ENCODE measurements around the gene PTGIS.
A peak's percentile ranks its signal among the peaks of the same experiment; 100 is the strongest.

Gene PTGIS

DNA sequence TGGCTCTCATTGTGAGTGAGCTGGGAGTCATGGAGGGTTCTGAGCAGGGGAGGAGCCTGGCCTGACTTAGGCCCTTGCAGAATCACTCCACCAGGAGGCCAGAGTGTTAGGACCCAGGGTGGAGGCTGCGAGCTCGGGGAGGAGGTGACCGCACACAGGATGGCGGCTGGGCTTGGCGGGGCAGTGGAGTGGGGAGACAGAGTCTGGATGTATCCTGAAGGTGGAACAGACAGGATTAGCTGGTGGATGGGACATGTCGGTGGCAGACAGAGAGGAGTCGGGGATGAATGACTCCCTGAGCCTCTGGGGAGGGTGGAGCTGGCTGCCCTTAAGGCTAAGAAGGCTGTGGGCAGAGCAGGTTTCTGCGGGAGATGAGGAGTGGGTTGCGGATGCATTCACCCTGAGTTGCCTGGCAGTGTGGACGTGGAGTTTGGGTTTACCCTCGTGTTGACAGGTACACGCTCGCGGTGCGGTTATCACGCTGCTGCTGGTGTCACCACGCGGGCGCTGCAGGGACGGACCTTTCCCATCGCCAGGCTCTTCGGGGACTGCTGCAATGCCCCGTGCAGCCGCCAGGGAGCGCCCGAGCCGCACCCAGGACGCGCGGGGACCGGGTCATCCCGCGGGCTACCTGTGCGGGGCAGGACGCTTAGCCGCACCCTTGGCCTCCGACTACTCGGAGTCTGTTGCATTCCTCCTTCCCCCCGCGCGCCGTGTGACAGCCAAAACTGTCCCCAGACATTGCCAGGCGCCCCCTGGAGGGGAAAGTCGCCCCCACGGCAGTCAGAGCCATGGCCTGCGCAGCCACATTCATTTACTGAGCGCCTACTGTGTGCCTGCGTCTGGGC is 43.0 kb upstream of the PTGIS start:
- DNase-seq (ENCODE audit: low read depth): no peak
- H3K4me3 ChIP-seq (ENCODE audit: low read length): peak overlapping the region; percentile 35
- TF ChIP-seq, protein P1, sequence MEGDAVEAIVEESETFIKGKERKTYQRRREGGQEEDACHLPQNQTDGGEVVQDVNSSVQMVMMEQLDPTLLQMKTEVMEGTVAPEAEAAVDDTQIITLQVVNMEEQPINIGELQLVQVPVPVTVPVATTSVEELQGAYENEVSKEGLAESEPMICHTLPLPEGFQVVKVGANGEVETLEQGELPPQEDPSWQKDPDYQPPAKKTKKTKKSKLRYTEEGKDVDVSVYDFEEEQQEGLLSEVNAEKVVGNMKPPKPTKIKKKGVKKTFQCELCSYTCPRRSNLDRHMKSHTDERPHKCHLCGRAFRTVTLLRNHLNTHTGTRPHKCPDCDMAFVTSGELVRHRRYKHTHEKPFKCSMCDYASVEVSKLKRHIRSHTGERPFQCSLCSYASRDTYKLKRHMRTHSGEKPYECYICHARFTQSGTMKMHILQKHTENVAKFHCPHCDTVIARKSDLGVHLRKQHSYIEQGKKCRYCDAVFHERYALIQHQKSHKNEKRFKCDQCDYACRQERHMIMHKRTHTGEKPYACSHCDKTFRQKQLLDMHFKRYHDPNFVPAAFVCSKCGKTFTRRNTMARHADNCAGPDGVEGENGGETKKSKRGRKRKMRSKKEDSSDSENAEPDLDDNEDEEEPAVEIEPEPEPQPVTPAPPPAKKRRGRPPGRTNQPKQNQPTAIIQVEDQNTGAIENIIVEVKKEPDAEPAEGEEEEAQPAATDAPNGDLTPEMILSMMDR (conservative IDR thresholded peaks at IDR 0.05; ENCODE audit: low read length): peak; percentile 86

DNA sequence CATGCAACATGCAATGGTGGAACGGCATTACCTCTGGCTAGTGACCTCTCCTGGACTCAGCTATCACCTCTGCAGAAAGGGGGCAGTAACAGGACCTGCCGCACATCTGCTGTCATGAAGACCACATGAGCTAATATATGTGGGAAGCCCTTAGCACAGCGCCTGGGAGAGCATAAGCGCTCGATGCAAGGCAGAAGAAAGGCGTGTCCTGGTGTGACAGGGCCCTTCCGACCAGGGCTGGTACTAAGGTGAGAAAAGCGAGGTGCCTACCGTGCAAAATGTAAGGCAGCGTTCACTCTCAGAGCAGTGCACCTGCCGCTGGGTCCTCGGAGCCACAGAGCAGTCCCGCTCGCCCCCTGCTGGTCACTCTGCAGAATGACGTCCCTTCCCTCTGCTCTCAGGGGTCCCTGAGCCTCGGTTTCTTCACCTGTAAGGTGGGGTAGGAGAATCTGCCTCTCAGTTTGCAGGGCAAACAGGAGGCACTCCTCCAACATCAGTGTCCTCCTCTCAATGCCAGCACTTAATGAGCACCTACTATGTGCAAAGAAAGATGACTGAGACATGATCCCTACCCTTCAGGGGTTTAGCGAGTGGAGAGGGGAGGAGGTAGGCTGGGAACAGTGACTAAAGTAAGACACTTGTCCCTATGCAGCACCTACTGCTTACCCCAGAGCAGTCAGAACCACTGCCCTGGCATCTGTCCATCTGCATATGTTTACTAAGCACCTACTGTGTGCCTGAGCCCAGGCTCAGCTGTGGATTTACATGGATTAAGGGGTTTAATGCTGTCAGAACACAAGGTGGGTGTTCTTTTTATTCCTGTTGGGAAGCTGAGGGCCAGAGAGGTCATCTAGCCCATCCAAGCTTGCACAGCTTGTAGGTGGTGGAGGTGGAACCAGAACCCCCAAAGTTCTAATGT is 41.1 kb upstream of the PTGIS start:
- no peak for DNase-seq (ENCODE audit: low read depth)
- TF ChIP-seq, protein P1 (conservative IDR thresholded peaks at IDR 0.05; ENCODE audit: low read length): peak; percentile 93
- H3K4me3 ChIP-seq (ENCODE audit: low read length): no peak overlapping the region

DNA sequence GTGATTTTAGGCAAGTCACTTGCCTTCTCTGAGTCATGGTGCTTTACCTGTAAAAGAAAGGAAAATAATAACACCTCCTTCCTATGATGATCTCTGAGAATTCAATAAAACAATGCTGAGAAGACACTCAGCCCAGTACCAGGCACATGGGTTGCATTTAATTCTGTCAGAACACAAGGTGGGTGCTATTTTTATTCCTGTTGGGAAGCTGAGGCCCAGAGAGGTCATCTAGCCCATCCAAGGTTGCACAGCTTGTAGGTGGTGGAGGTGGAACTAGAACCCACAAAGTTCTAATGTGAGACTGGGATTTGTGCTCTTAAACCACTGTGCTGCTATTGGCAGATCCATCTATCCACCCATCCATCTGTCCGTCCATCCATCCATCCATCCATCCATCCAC is 39.6 kb upstream of the PTGIS start:
- TF ChIP-seq, protein P1 (conservative IDR thresholded peaks at IDR 0.05; ENCODE audit: low read length): no peak
- DNase-seq (ENCODE audit: low read depth): no peak
- no peak overlapping the region for H3K4me3 ChIP-seq (ENCODE audit: low read length)

DNA sequence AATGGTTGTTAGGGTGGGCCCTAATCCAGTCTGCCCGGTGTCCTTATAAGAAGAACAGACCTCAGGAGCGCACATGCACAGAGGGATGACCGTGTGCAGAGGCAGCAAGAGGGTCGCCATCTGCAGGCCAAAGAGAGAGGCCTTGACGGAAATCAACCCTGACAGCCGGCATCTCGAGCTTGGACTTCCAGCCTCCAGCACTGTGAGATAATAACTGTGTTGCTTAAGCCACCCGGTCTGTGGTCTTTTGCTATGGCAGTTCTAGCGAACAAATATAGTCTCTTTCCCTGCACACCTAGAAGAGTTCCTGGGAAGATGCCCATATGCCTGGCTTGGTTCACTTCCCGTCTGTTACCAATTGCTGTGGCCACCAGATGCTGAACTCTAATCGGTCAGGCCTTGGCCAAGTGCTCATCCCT is 35.3 kb upstream of the PTGIS start:
- TF ChIP-seq, protein P1 (conservative IDR thresholded peaks at IDR 0.05; ENCODE audit: low read length): peak; percentile 52
- DNase-seq (ENCODE audit: low read depth): peak; percentile 84

DNA sequence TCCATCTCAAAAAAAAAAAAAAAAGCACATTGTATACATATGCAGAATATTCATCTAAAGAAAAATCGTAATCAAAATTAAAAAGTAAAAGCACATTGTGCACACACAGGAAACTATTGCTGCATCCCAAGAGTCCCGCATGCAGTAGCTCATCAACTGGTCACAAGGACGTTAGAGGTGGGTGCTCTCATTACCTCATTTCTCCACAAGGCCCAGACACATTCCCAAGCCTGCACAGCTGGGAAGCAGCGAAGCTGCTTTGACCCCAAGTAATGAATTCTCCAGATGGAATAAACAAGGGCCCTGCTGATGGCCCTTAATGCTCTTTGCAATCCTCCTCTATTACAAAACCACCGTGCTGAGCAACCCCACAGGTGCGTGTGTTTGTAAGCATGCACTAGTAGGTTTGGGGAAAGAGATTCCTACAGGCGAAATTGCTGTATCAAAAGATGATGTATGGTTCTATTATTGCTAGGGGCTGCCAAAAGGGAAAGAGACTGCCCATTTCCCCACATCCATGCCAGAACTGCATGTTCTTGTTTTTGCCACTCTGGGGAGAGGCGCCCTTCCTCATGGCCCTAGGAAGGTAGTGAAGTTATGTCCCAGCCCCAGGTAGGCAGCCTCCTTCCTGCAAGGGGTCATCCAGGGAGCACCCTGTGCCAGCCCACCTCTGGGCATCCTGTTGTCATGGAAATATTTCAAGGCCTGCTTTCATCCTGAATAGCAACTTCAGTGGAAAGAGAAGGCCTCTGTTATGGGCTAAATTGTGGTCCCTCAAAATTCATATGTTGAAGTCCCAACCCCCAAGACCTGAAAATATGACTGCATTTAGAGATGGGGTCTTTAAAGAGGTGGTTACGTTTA is 34.6 kb upstream of the PTGIS start:
- no peak for DNase-seq (ENCODE audit: low read depth)
- H3K4me3 ChIP-seq (ENCODE audit: low read length): no peak overlapping the region
- TF ChIP-seq, protein P1 (conservative IDR thresholded peaks at IDR 0.05; ENCODE audit: low read length): no peak

More for the DNA sequence above, 35.3 kb upstream of the PTGIS start:
- no peak overlapping the region for H3K4me3 ChIP-seq (ENCODE audit: low read length)

DNA sequence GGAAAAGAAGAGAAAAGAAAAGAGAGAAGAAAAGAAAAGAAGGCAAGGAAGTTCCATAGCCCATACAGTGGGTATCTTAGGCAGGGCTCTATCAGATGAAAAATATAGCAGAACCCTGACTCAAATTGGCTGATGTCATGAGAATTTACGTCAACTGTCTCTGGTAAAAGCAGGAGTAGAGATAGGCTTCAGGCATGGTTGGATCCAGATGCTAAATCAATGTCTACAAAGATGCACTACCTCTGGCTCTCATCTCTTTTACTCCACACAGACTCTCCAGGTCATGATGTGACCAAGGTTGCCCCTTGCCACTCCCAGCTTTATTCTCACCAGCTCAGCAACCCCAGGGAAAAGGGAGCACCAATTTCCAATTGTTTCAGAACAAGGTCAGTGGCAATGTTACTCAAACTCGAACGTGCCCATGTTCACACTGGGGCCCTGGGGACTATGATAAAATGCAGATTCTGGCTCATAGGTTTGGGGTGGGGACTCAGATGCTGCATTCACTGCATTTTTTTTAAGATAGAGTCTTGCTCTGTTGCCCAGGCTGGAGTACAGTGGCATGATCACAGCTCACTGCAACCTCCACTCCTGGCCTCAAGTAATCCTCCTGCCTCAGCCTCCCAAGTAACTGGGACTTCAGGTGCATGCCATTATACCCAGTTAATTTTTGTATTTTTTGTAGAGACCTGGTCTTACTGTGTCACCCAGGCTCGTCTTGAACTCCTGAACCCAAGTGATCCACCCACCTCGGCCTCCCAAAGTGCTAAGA is 33.4 kb upstream of the PTGIS start:
- TF ChIP-seq, protein P1 (conservative IDR thresholded peaks at IDR 0.05; ENCODE audit: low read length): no peak
- no peak for DNase-seq (ENCODE audit: low read depth)
- H3K4me3 ChIP-seq (ENCODE audit: low read length): no peak overlapping the region
